ENCODE measurements around the gene NTHL1. TPM values are rescaled to one million over a fixed set of nuclear protein-coding genes. Genes with fewer than 3 reads are reported as not detected.

The NTHL1 gene
- total and polyA plus RNA-seq, 2 of the 8 experiments (the other 6 are each of a cell fraction or from before 2014, with no cell fraction given) = 70.9 to 150 TPM

DNA sequence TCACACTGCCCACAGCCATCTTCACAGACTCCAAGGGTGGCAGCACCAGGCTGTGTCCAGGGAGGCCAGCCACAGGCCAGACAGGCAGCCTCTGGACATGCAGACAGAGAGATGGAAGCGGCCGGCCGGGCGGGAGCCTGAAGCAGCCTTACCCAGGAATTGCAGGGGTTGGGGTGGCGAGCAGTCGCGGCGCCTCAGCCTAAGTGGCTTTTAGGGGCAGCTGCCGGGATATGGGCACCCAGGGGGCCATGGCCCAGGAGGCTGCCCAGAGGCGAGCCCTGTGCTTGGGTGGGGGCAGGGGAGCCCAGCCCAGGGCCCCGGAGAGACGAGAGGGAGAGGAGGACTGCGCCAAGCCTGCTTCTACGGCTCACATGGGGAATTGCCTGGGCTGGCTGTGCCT lies 22.4 kb downstream of the NTHL1 start:
- Histone ChIP-seq H3K18ac (ENCODE audit: extremely low read depth, low read length) (no peak overlapping the region), H4K20me1 (replicated peaks in 1 of 2; ENCODE audit: control insufficient read depth in 1 of 2, insufficient read depth in 2 of 2, low read length in 2 of 2) (peaks cover 0 to 9% of the 10 kb centered on the region in 2 experiments), H2BK15ac (ENCODE audit: low read length) (peak overlapping the region; percentile 97), H2AK5ac (ENCODE audit: low read depth, low read length) (no peak overlapping the region; the same call in 1 of the 2 replicates), H3K23me2 (ENCODE audit: low read depth, low read length) (peaks cover 7% of the 10 kb centered on the region; the same call in 1 of the 2 replicates), H3K79me1 (ENCODE audit: low read depth, low read length) (no peaks in the 10 kb centered on the region), H3K4me3 (ENCODE audit: extremely low read depth in 1 of 4, insufficient read depth in 2 of 4, low read depth in 3 of 4, low read length in 4 of 4) (no peak overlapping the region), H3K4me2 (ENCODE audit: insufficient read depth in 1 of 2, low read depth in 2 of 2, low read length in 2 of 2) (no peak overlapping the region), H3K56ac (replicated peaks; ENCODE audit: insufficient read length, low read depth, low read length) (no peak overlapping the region), H2BK120ac (replicated peaks; ENCODE audit: low read depth, low read length) (no peak overlapping the region), H3K9ac (replicated peaks in 1 of 4; ENCODE audit: extremely low read depth in 1 of 4, low read depth in 3 of 4, low read length in 3 of 4) (no peak overlapping the region), H3K4ac (replicated peaks; ENCODE audit: insufficient read length, low read depth, low read length) (no peak overlapping the region), H2BK12ac (ENCODE audit: low read depth, low read length) (peak overlapping the region; percentile 68; the same call in 1 of the 2 replicates), H3K23ac (ENCODE audit: insufficient read length) (no peak overlapping the region), H3K36me3 (ENCODE audit: control insufficient read depth in 2 of 4, insufficient read depth in 4 of 4, low read length in 3 of 4) (no peaks in the 10 kb centered on the region), H3K9me3 (ENCODE audit: insufficient read depth in 2 of 2, low read depth in 1 of 2, low read length in 1 of 2) (no peaks in the 10 kb centered on the region), H3K27ac (ENCODE audit: low read depth, low read length) (no peak overlapping the region), H4K5ac (ENCODE audit: insufficient read length, low read depth, low read length) (no peak overlapping the region), H3K14ac (ENCODE audit: insufficient read length) (no peak overlapping the region), H2BK20ac (ENCODE audit: low read length) (no peak overlapping the region), H3K79me2 (ENCODE audit: control insufficient read depth in 1 of 2, insufficient read depth in 2 of 2, low read length in 2 of 2) (no peaks in the 10 kb centered on the region), H3K27me3 (replicated peaks in 1 of 4; ENCODE audit: control insufficient read depth in 3 of 4, extremely low read depth in 1 of 4, insufficient read depth in 3 of 4, low read length in 3 of 4) (peaks cover 10 to 43% (median 36%) of the 10 kb centered on the region in 4 experiments), H2AFZ (ENCODE audit: low read length) (no peak overlapping the region), H4K8ac (ENCODE audit: extremely low read depth, insufficient read depth, low read length) (no peak overlapping the region; the same call in 1 of the 2 replicates), H2BK5ac (ENCODE audit: low read depth, low read length) (no peak overlapping the region), H3K4me1 (replicated peaks in 1 of 4; ENCODE audit: control insufficient read depth in 3 of 4, insufficient read depth in 4 of 4, low read length in 3 of 4) (peaks cover 0 to 18% (median 11%) of the 10 kb centered on the region in 4 experiments; a peak in 5 of 7 replicates), H4K91ac (replicated peaks; ENCODE audit: insufficient read length, low read length) (no peak overlapping the region)
- DNase-seq (ENCODE audit: low read depth in 1 of 2, low spot score in 2 of 2) (no peak), FAIRE-seq (no peak)
- 89% methylated on average over 10 of the region's 14 CpGs; no CpG with 5 or more reads in 1 of the 2 experiments for WGBS, 2 experiments (ENCODE audit: extremely low coverage in 1 of 2, insufficient coverage in 1 of 2, insufficient read length in 1 of 2, insufficient replicate concordance in 2 of 2, low coverage in 1 of 2, low lambda C conversion rate in 2 of 2, missing lambda C conversion rate in 1 of 2)
- ChIA-PET CTCF (ENCODE audit: partially characterized antibody) (interaction anchor here (0.7 to 7.5 kb wide), 11 partner anchors 9 to 622 kb away, joined by 3 to 55 read pairs (median 5); partner anchors contain the start of genes NTHL1 and TSC2), POLR2A (ENCODE audit: partially characterized antibody) (interaction anchor here (0.6 to 2.1 kb wide), 6 partner anchors 16 to 157 kb away, joined by 3 to 7 read pairs (median 3); partner anchors contain the start of genes RPS2, TRAF7 and ZNF598)
- TF ChIP-seq, protein P1, sequence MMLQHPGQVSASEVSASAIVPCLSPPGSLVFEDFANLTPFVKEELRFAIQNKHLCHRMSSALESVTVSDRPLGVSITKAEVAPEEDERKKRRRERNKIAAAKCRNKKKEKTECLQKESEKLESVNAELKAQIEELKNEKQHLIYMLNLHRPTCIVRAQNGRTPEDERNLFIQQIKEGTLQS (IDR thresholded peaks at IDR 0.05; ENCODE audit: insufficient read depth, low read depth, low read length) = no peak
- TF ChIP-seq SIX5 (IDR thresholded peaks at IDR 0.05; ENCODE audit: low read depth, low read length) (no peak), FOSL1 (IDR thresholded peaks at IDR 0.05; ENCODE audit: insufficient read depth, low read depth, low read length) (no peak), POLR2AphosphoS5 (IDR thresholded peaks at IDR 0.05; ENCODE audit: low read depth, low read length) (no peak), ASH2L (IDR thresholded peaks at IDR 0.05; ENCODE audit: low read length) (no peak), JUN (IDR thresholded peaks at IDR 0.05; ENCODE audit: low read depth, low read length) (no peak), JUND (IDR thresholded peaks at IDR 0.05; ENCODE audit: low read length) (no peak), SIN3A (conservative IDR thresholded peaks at IDR 0.05 in 1 of 2, IDR thresholded peaks at IDR 0.05 in 1 of 2; ENCODE audit: low read depth in 1 of 2, low read length in 2 of 2) (no peak), BACH1 (IDR thresholded peaks at IDR 0.05; ENCODE audit: low read length) (no peak), EP300 (IDR thresholded peaks at IDR 0.05; ENCODE audit: borderline replicate concordance in 1 of 2, low read depth in 2 of 2, low read length in 2 of 2) (no peak), HDAC6 (IDR thresholded peaks at IDR 0.05; ENCODE audit: low read depth, low read length) (no peak)
- TF ChIP-seq, protein P2, sequence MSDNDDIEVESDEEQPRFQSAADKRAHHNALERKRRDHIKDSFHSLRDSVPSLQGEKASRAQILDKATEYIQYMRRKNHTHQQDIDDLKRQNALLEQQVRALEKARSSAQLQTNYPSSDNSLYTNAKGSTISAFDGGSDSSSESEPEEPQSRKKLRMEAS (IDR thresholded peaks at IDR 0.05) = no peak

Measured in H1 (cell line).